GM23338 (cell line): ENCODE measurements around the gene ZNF148. TPM values are rescaled to one million over a fixed set of nuclear protein-coding genes. Genes with fewer than 3 reads are reported as not detected.
A peak's percentile ranks its signal among the peaks of the same experiment; 100 is the strongest.

Source experiments
- ATAC-seq: fragments of 200-7000 bp; cut with Tn5 transposase; 3 replicates; pipeline ENCODE4 v1.9.1; 2020
- DNase-seq: peaks from one replicate; pipeline ENCODE4 v3.0.0-alpha.2; 2015; ENCODE audit warnings: low spot score
- H2AFZ ChIP-seq: fragments of 200-600 bp; sonication (generic); 2 replicates; pipeline ENCODE4 v1.8.0; 2016; ENCODE audit warnings: antibody characterized with exemption, mild to moderate bottlenecking, moderate library complexity
- H3F3A ChIP-seq: fragments of 200-600 bp; sonication (generic); replicated peaks from 2 replicates; pipeline ENCODE4 v1.8.0; 2017; ENCODE audit warnings: antibody characterized with exemption, mixed run types, low read depth
- H3K27ac ChIP-seq: fragments of 200-600 bp; sonication (generic); 2 replicates; pipeline ENCODE4 v1.6.1; 2016; ENCODE audit warnings: low read depth
- H3K27me3 ChIP-seq: fragments of 200-600 bp; sonication (generic); 2 replicates; pipeline ENCODE4 v1.8.0; 2016; ENCODE audit warnings: mild to moderate bottlenecking, mixed run types, moderate library complexity; ENCODE audit not compliant: insufficient read depth
- H3K36me3 ChIP-seq: fragments of 200-600 bp; sonication (generic); 2 replicates; pipeline ENCODE4 v1.8.0; 2016; ENCODE audit warnings: mild to moderate bottlenecking; ENCODE audit not compliant: insufficient read depth
- H3K4me1 ChIP-seq: fragments of 200-600 bp; sonication (generic); 2 replicates; pipeline ENCODE4 v1.8.0; 2016; ENCODE audit warnings: mild to moderate bottlenecking, moderate library complexity; ENCODE audit not compliant: insufficient read depth
- H3K4me2 ChIP-seq: fragments of 200-600 bp; sonication (generic); 2 replicates; pipeline ENCODE4 v1.7.1; 2017; ENCODE audit warnings: mixed run types
- H3K4me3 ChIP-seq: fragments of 200-600 bp; sonication (generic); 2 replicates; pipeline ENCODE4 v1.6.1; 2016; ENCODE audit warnings: mixed run types
- H3K79me2 ChIP-seq: fragments of 200-600 bp; sonication (generic); replicated peaks from 2 replicates; pipeline ENCODE4 v1.8.0; 2017; ENCODE audit warnings: mild to moderate bottlenecking; ENCODE audit not compliant: insufficient read depth
- H3K9me2 ChIP-seq: fragments of 200-600 bp; sonication (generic); 2 replicates; pipeline ENCODE4 v1.8.0; 2017; ENCODE audit not compliant: insufficient read depth
- H4K20me1 ChIP-seq: fragments of 200-600 bp; sonication (generic); replicated peaks from 2 replicates; pipeline ENCODE4 v1.8.0; 2017; ENCODE audit warnings: mild to moderate bottlenecking; ENCODE audit not compliant: insufficient read depth
- H3K27ac Mint-ChIP-seq: 2 replicates; pipeline ENCODE4 v1.8.0; 2020; ENCODE audit warnings: inconsistent platforms, mild to moderate bottlenecking, moderate library complexity, mixed read lengths
- H3K27me3 Mint-ChIP-seq: 3 replicates; pipeline ENCODE4 v1.8.0; 2022; ENCODE audit warnings: low read depth, mild to moderate bottlenecking, moderate library complexity, mixed read lengths, inconsistent platforms; ENCODE audit not compliant: insufficient read depth, poor library complexity
- H3K36me3 Mint-ChIP-seq: 3 replicates; pipeline ENCODE4 v1.8.0; 2021; ENCODE audit warnings: low read depth, mild to moderate bottlenecking, inconsistent platforms, moderate library complexity, mixed read lengths
- H3K4me1 Mint-ChIP-seq: 3 replicates; pipeline ENCODE4 v1.8.0; 2020; ENCODE audit warnings: mild to moderate bottlenecking, inconsistent platforms, mixed read lengths
- H3K4me3 Mint-ChIP-seq: 3 replicates; pipeline ENCODE4 v1.8.0; 2021; ENCODE audit warnings: moderate library complexity, mild to moderate bottlenecking, inconsistent platforms, mixed read lengths
- H3K9me3 Mint-ChIP-seq: 3 replicates; pipeline ENCODE4 v1.8.0; 2020; ENCODE audit warnings: moderate library complexity, mild to moderate bottlenecking, inconsistent platforms, mixed read lengths
- EZH2phosphoT487 ChIP-seq: fragments of 200-600 bp; sonication (generic); IDR thresholded peaks from one replicate; pipeline ENCODE4 v1.8.1; 2018; ENCODE audit warnings: antibody characterized with exemption; ENCODE audit not compliant: unreplicated experiment
- NANOG ChIP-seq: IDR thresholded peaks from 2 replicates; pipeline ENCODE4 v1.6.1; 2016; ENCODE audit warnings: antibody characterized with exemption, borderline replicate concordance
- ZNF114 ChIP-seq: fragments of 250-450 bp; sonication (Bioruptor Pico); IDR thresholded peaks from 2 replicates; pipeline ENCODE4 v1.5.0; 2020; ENCODE audit warnings: mild to moderate bottlenecking, moderate library complexity
- ZNF462 ChIP-seq: fragments of 250-450 bp; sonication (Bioruptor Pico); IDR thresholded peaks from 2 replicates; pipeline ENCODE4 v1.5.0; 2020; ENCODE audit warnings: mild to moderate bottlenecking, moderate library complexity
- polyA plus RNA-seq: library from polyadenylated mRNA; unstranded; fragments of >200 nt; fragmentation: Nextera tagmentation; extraction: Ambion mirVana; gene quantifications from 2 replicates; pipeline ENCODE4 v1.2.1, GENCODE V29; 2016
- total RNA-seq: library from RNA; depleted of rRNA; stranded (reverse); fragments of >200 nt; shearing (Covaris generic); gene quantifications from 2 replicates; pipeline ENCODE4 v1.2.3, GENCODE V29; 2014
- TF ChIP-seq, protein P1 (sequence below): IDR thresholded peaks from 2 replicates; pipeline ENCODE4 v1.6.1; 2016; ENCODE audit warnings: antibody characterized with exemption
- TF ChIP-seq, protein P2 (sequence below), 2 experiments: fragments of 200-600 bp in 1 of 2; sonication (generic) in 1 of 2; conservative IDR thresholded peaks; 2 replicates each; pipeline versions ENCODE4 v1.5.1 to v1.6.1; 2016 to 2017; ENCODE audit warnings: antibody characterized with exemption in 2 of 2, low read depth in 2 of 2, mild to moderate bottlenecking in 2 of 2, moderate library complexity in 1 of 2

The ZNF148 gene
- total and polyA plus RNA-seq, 2 experiments from 2014 or later, result 13.9 to 16.9 TPM

DNA sequence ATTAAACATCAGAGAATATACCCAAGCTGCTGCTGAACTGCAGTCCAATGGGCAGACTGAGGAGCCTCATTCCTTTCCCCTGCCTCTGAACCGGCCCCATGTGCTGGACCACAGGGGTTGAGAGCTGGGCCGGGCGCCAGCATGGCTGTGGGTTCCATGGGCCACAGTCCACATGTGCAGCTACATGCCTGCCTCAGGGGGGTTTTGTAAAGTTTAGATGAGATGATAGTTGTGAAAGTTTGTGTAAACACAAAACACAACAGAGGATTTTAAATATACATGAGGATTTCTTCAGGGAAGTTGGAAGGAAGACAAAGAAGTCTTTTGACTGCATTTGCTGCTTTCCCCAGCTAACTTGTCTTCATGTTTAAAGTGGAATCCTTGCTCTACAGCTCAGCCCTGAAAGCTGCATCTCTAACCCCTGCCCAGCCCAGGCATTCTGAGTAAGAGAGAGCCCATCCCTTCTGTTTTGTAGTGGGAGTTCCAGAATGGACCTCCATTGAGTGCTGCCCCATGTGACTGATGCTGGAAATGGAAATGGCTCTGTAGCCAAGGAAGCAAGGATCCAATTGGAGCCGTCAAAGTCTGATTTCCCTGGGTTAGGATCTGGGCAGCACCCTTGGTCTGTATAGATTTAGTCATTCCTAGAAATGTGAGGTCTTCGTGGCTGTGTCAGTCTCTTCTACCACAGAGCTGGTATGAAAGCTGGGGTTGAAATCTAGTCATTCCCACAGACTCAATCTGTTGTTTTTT is 180.1 kb downstream of the ZNF148 start:
- H3K4me1 Mint-ChIP-seq, result peaks cover 36% of the 10 kb centered on the region
- H3K27ac Mint-ChIP-seq, result no peak overlapping the region
- no peak overlapping the region for H3K27ac ChIP-seq
- no peaks in the 10 kb centered on the region for H3K9me2 ChIP-seq
- H3K36me3 ChIP-seq, result no peaks in the 10 kb centered on the region; the same call in 1 of the 2 replicates
- peak; percentile 13; the same call in 1 of the 3 replicates for ATAC-seq
- peaks cover 4% of the 10 kb centered on the region for H3K36me3 Mint-ChIP-seq
- no peak overlapping the region for H3K4me3 Mint-ChIP-seq
- H3K27me3 ChIP-seq, result no peaks in the 10 kb centered on the region
- no peaks in the 10 kb centered on the region for H3K79me2 ChIP-seq
- peaks cover 11% of the 10 kb centered on the region for H3K4me1 ChIP-seq
- H3K4me3 ChIP-seq, result no peak overlapping the region
- H3F3A ChIP-seq, result no peaks in the 10 kb centered on the region; the same call in 1 of the 2 replicates
- H3K27me3 Mint-ChIP-seq, result peaks cover 8% of the 10 kb centered on the region
- H2AFZ ChIP-seq, result no peak overlapping the region
- H3K9me3 Mint-ChIP-seq, result no peaks in the 10 kb centered on the region
- H4K20me1 ChIP-seq, result no peaks in the 10 kb centered on the region
- TF ChIP-seq, protein P1, sequence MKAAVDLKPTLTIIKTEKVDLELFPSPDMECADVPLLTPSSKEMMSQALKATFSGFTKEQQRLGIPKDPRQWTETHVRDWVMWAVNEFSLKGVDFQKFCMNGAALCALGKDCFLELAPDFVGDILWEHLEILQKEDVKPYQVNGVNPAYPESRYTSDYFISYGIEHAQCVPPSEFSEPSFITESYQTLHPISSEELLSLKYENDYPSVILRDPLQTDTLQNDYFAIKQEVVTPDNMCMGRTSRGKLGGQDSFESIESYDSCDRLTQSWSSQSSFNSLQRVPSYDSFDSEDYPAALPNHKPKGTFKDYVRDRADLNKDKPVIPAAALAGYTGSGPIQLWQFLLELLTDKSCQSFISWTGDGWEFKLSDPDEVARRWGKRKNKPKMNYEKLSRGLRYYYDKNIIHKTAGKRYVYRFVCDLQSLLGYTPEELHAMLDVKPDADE, result no peak
- TF ChIP-seq NANOG (no peak), ZNF114 (CRISPR knock-in tag) (no peak), EZH2phosphoT487 (no peak), ZNF462 (CRISPR knock-in tag) (no peak)
- TF ChIP-seq, protein P2, sequence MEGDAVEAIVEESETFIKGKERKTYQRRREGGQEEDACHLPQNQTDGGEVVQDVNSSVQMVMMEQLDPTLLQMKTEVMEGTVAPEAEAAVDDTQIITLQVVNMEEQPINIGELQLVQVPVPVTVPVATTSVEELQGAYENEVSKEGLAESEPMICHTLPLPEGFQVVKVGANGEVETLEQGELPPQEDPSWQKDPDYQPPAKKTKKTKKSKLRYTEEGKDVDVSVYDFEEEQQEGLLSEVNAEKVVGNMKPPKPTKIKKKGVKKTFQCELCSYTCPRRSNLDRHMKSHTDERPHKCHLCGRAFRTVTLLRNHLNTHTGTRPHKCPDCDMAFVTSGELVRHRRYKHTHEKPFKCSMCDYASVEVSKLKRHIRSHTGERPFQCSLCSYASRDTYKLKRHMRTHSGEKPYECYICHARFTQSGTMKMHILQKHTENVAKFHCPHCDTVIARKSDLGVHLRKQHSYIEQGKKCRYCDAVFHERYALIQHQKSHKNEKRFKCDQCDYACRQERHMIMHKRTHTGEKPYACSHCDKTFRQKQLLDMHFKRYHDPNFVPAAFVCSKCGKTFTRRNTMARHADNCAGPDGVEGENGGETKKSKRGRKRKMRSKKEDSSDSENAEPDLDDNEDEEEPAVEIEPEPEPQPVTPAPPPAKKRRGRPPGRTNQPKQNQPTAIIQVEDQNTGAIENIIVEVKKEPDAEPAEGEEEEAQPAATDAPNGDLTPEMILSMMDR (conservative IDR thresholded peaks at IDR 0.05; ENCODE audit: low read depth in 2 of 2), result 0 out of 4 replicates have a peak, but pooled peaks of 1 of the 2 experiments have one; percentile 2
- DNase-seq, result no peak
- no peak overlapping the region for H3K4me2 ChIP-seq
